ENCODE data around the gene ZNF880. TPM values are rescaled to one million over a fixed set of nuclear protein-coding genes. Genes with fewer than 3 reads are reported as not detected.

Gene ZNF880
- total RNA-seq, 1 donor from 2014 or later, result 37.5 TPM

Other genes starting within 250 kb of the ZNF880 start
- 16.0 TPM for gene ZNF616, start 230.0 kb upstream of the ZNF880 start, total RNA-seq
- 22.0 TPM for gene ZNF836, start 198.3 kb upstream of the ZNF880 start, total RNA-seq
- gene PPP2R1A, start 179.9 kb upstream of the ZNF880 start, total RNA-seq, result 259 TPM
- gene ZNF766, start 100.3 kb upstream of the ZNF880 start, total RNA-seq, result 31.8 TPM
- 23.8 TPM for gene ZNF480, start 72.8 kb upstream of the ZNF880 start, total RNA-seq
- 6.9 TPM for gene ZNF610, start 33.7 kb upstream of the ZNF880 start, total RNA-seq
- gene ZNF528, start 27.9 kb downstream of the ZNF880 start, total RNA-seq, result 56.3 TPM
- gene ZNF534, start 59.2 kb downstream of the ZNF880 start, total RNA-seq, result not detected
- 5.1 TPM for gene ZNF578, start 83.6 kb downstream of the ZNF880 start, total RNA-seq
- 23.4 TPM for gene ZNF808, start 157.7 kb downstream of the ZNF880 start, total RNA-seq
- 29.7 TPM for gene ZNF701, start 200.4 kb downstream of the ZNF880 start, total RNA-seq

All from ureter (tissue), 1 donor.